Measurements from ENCODE around the gene FOXO1. TPM values are rescaled to one million over a fixed set of nuclear protein-coding genes. Genes with fewer than 3 reads are reported as not detected.

The FOXO1 gene
- 5.4 and 20.4 TPM in 2 replicates for total RNA-seq

GRCh38 chr13:40666045-40666932 lies at the start of gene FOXO1:
Gene FOXO1, minus strand, starts transcription at chr13:40666641. Its CDS starts 429 bp downstream, at chr13:40666212.

Other genes starting within 250 kb of the FOXO1 start
- gene MRPS31, start 104.5 kb upstream of the FOXO1 start, total RNA-seq, result 18.7 and 27.8 TPM in 2 replicates
- gene SLC25A15, start 123.0 kb upstream of the FOXO1 start, total RNA-seq, result 7.7 and 23.8 TPM in 2 replicates

Data from epithelial cell of alveolus of lung (primary cell).